ENCODE measurements around the gene EIPR1.

The EIPR1 gene

GRCh38 chr2:3142210-3142609 is 235.4 kb downstream of the EIPR1 start:
- DNase-seq: no peak

- DNase-seq: no peak
These were observed 235.9 kb downstream of the EIPR1 start for GRCh38 chr2:3141696-3142095.

GRCh38 chr2:3139906-3140305 is 237.7 kb downstream of the EIPR1 start:
- peak; percentile 18 for DNase-seq

All from islet precursor cell (in vitro differentiated cells).